A549 (cell line): ENCODE measurements around the gene HSP90AA1. TPM values are rescaled to one million over a fixed set of nuclear protein-coding genes. Genes with fewer than 3 reads are reported as not detected.
A peak's percentile ranks its signal among the peaks of the same experiment; 100 is the strongest.

Source experiments
- ATAC-seq, 2 experiments: fragments of 200-7000 bp in 1 of 2; fragments of >200 bp in 1 of 2; cut with Nextera tagmentation in 1 of 2; cut with Tn5 transposase in 1 of 2; 3 replicates each; pipeline versions ENCODE4 v1.8.0 to v1.9.1; 2018 to 2020; ENCODE audit warnings: mild to moderate bottlenecking in 1 of 2, moderate library complexity in 1 of 2
- CTCF ChIA-PET: fragments of 300-600 bp; sonication (Branson Sonifier 250); formaldehyde crosslinking; extraction: SDS; loops from one replicate; lab custom pipeline; 2021; ENCODE audit warnings: antibody characterized with exemption, inconsistent platforms; lab: Yijun Ruan, JAX
- POLR2A ChIA-PET: fragments of 350-600 bp; formaldehyde crosslinking; extraction: SDS; loops from one replicate; lab custom pipeline; 2021; ENCODE audit warnings: antibody characterized with exemption, inconsistent platforms; lab: Yijun Ruan, JAX
- DNase-seq, 2 experiments: peaks; one replicate each; pipeline versions ENCODE4 v3.0.0 to v3.0.0-alpha.2; 2011 to 2016; ENCODE audit warnings: low read depth in 1 of 2, low spot score in 1 of 2
- FAIRE-seq: peaks from 2 replicates; lab custom pipeline; 2011; peaks lifted over from hg19 to GRCh38; lab: Jason Lieb, UNC
- H3K27ac ChIP-seq, 2 experiments: fragments of >200 bp; sonication (Bioruptor Twin); formaldehyde crosslinking; 3 replicates each; pipeline ENCODE4 v1.5.1; 2016 to 2017
- H3K4me1 ChIP-seq: fragments of >200 bp; sonication (Bioruptor Twin); formaldehyde crosslinking; 3 replicates; pipeline ENCODE4 v1.6.1; 2016
- H3K4me2 ChIP-seq: fragments of >200 bp; sonication (Bioruptor Twin); formaldehyde crosslinking; 3 replicates; pipeline ENCODE4 v1.6.1; 2016
- H3K4me3 ChIP-seq: fragments of >200 bp; sonication (Bioruptor Twin); formaldehyde crosslinking; 3 replicates; pipeline ENCODE4 v1.5.1; 2016
- H3K9me3 ChIP-seq: fragments of >200 bp; sonication (Bioruptor Twin); formaldehyde crosslinking; 3 replicates; pipeline ENCODE4 v1.6.1; 2016
- BCL3 ChIP-seq: fragments of >200 bp; sonication (Bioruptor Twin); formaldehyde crosslinking; IDR thresholded peaks from 3 replicates; pipeline ENCODE4 v1.6.1; 2016
- CBX2 ChIP-seq: fragments of 200-600 bp; sonication (generic); IDR thresholded peaks from 2 replicates; pipeline ENCODE4 v1.6.1; 2016; ENCODE audit warnings: low read depth, mild to moderate bottlenecking, borderline replicate concordance
- EHMT2 ChIP-seq: fragments of 200-600 bp; sonication (generic); IDR thresholded peaks from 2 replicates; pipeline ENCODE4 v1.6.1; 2016; ENCODE audit warnings: antibody characterized with exemption, low read depth, mild to moderate bottlenecking, moderate library complexity
- ESRRA ChIP-seq: fragments of 150-350 bp; IDR thresholded peaks from 2 replicates; pipeline ENCODE4 v1.6.1; 2014; ENCODE audit warnings: mild to moderate bottlenecking, low read length, borderline replicate concordance
- FOSL2 ChIP-seq, 2 experiments: fragments of 450-650 bp in 1 of 2; fragments of >200 bp in 1 of 2; sonication (Bioruptor Twin) in 1 of 2; formaldehyde crosslinking; IDR thresholded peaks; 2 replicates each; pipeline versions ENCODE4 v1.5.0 to v1.6.1; 2016 to 2020; ENCODE audit warnings: mild to moderate bottlenecking in 1 of 2, moderate library complexity in 1 of 2
- FOXS1 ChIP-seq: fragments of 250-450 bp; sonication (Bioruptor Pico); IDR thresholded peaks from 2 replicates; pipeline ENCODE4 v1.5.0; 2020; ENCODE audit warnings: mild to moderate bottlenecking, moderate library complexity
- GATA3 ChIP-seq: IDR thresholded peaks from 2 replicates; pipeline ENCODE4 v1.6.1; 2012; ENCODE audit warnings: borderline replicate concordance
- HDAC2 ChIP-seq: fragments of 200-600 bp; sonication (generic); IDR thresholded peaks from 2 replicates; pipeline ENCODE4 v1.6.1; 2016
- HOXA7 ChIP-seq: fragments of 250-450 bp; sonication (Bioruptor Pico); IDR thresholded peaks from 2 replicates; pipeline ENCODE4 v1.5.0; 2020; ENCODE audit warnings: mild to moderate bottlenecking, moderate library complexity
- HOXB13 ChIP-seq: fragments of 250-450 bp; sonication (Bioruptor Pico); IDR thresholded peaks from 2 replicates; pipeline ENCODE4 v1.5.0; 2020; ENCODE audit warnings: low read depth, mild to moderate bottlenecking, moderate library complexity
- JUN ChIP-seq, 2 experiments: fragments of >200 bp; sonication (Bioruptor Twin); formaldehyde crosslinking; IDR thresholded peaks; 2 replicates in 1 of 2; 3 replicates in 1 of 2; pipeline ENCODE4 v1.6.1; 2016 to 2017
- KDM1A ChIP-seq: fragments of 200-600 bp; sonication (generic); IDR thresholded peaks from 2 replicates; pipeline ENCODE4 v1.6.1; 2016; ENCODE audit warnings: low read depth, mild to moderate bottlenecking
- MAFK ChIP-seq: fragments of 450-650 bp; IDR thresholded peaks from 2 replicates; pipeline ENCODE4 v1.6.1; 2014; ENCODE audit not compliant: partially characterized antibody
- MYC ChIP-seq: IDR thresholded peaks from 2 replicates; pipeline ENCODE4 v1.6.1; 2012; ENCODE audit warnings: mild to moderate bottlenecking, inconsistent platforms, low read length, improper control_type of control experiment, borderline replicate concordance
- NFE2L2 ChIP-seq: fragments of 150-350 bp; conservative IDR thresholded peaks from 2 replicates; pipeline ENCODE4 v1.6.1; 2014; ENCODE audit warnings: low read length
- NPAS2 ChIP-seq: fragments of 250-450 bp; sonication (Bioruptor Pico); IDR thresholded peaks from 2 replicates; pipeline ENCODE4 v1.8.0; 2022; ENCODE audit warnings: mild to moderate bottlenecking, moderate library complexity, borderline replicate concordance
- PBX3 ChIP-seq: IDR thresholded peaks from 2 replicates; pipeline ENCODE4 v1.6.1; 2012
- PHF8 ChIP-seq: fragments of 200-600 bp; sonication (generic); IDR thresholded peaks from 2 replicates; pipeline ENCODE4 v1.6.1; 2016; ENCODE audit warnings: low read depth, mild to moderate bottlenecking, antibody characterized with exemption, moderate library complexity, borderline replicate concordance
- RCOR1 ChIP-seq: fragments of 150-350 bp; IDR thresholded peaks from 2 replicates; pipeline ENCODE4 v1.6.1; 2014; ENCODE audit warnings: antibody characterized with exemption, low read length, low read depth
- RNF2 ChIP-seq: fragments of 200-600 bp; sonication (generic); IDR thresholded peaks from 2 replicates; pipeline ENCODE4 v1.6.1; 2016; ENCODE audit warnings: low read depth, mild to moderate bottlenecking, antibody characterized with exemption, moderate library complexity, borderline replicate concordance
- ZNF302 ChIP-seq: fragments of 250-450 bp; sonication (Bioruptor Pico); IDR thresholded peaks from 2 replicates; pipeline ENCODE4 v1.9.0; 2021; ENCODE audit warnings: inconsistent platforms, mild to moderate bottlenecking, moderate library complexity
- ZSCAN20 ChIP-seq: fragments of 250-450 bp; sonication (Bioruptor Pico); IDR thresholded peaks from 2 replicates; pipeline ENCODE4 v1.8.0; 2022; ENCODE audit warnings: mild to moderate bottlenecking, moderate library complexity
- WGBS: methylation state at CpG from one replicate; pipeline ENCODE4 v1.1.6; 2017; ENCODE audit errors: missing lambda C conversion rate; 5-methylcytosine and 5-hydroxymethylcytosine counted together
- polyA plus RNA-seq, 4 experiments: library from polyadenylated mRNA; depleted of rRNA in 3 of 4; stranded (reverse); fragments of >200 nt; fragmentation: RNase III in 1 of 4; extraction: RNeasy Plus Mini Kit Qiagen cat#74134 plus additional on column Dnase treatment in 1 of 4; gene quantifications; 2 replicates in 3 of 4; 3 replicates in 1 of 4; pipeline ENCODE4 v1.2.3, GENCODE V29; 2011 to 2017
- TF ChIP-seq, protein P1 (sequence below): IDR thresholded peaks from 2 replicates; pipeline ENCODE4 v1.6.1; 2012
- TF ChIP-seq, protein P2 (sequence below): fragments of 250-450 bp; sonication (Bioruptor Pico); IDR thresholded peaks from 2 replicates; pipeline ENCODE4 v1.5.0; 2020; ENCODE audit warnings: low read depth, mild to moderate bottlenecking, moderate library complexity
- TF ChIP-seq, protein P3 (sequence below): fragments of >200 bp; sonication (Bioruptor Twin); formaldehyde crosslinking; IDR thresholded peaks from 2 replicates; pipeline ENCODE4 v1.6.1; 2016

The HSP90AA1 gene
- polyA plus RNA-seq, 2 of the 4 experiments (the other 2 are of a cell fraction): 1,087 to 1,864 TPM

DNA sequence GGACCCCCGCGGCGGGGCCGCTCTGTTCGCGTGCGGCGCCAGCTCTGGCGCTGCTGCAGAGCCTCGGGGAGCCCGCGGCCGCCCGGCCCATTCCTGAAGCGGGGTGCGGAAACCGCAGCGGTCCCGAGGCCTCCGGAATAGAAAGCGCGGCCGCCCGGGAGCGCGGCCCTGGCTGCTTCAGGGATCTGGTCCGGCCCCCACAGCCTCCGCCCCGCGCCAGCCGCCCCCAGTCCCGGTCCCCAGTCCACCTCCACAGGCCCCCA is 204 bp downstream of the HSP90AA1 start:
- POLR2A ChIA-PET: no interaction called here
- CTCF ChIA-PET: interaction anchor here (2.3 kb wide), 1 partner anchor 125 kb away, joined by 9 read pairs; no protein-coding TSS in a partner anchor
- no peak for ATAC-seq
- Histone ChIP-seq H3K9me3 (no peaks in the 10 kb centered on the region), H3K27ac (peak overlapping the region; percentile 95 to 97), H3K4me3 (peak overlapping the region; percentile 97), H3K4me2 (peak overlapping the region; percentile 77), H3K4me1 (peaks cover 44% of the 10 kb centered on the region)
- no peak for DNase-seq
- no peak for FAIRE-seq
- 3% methylated on average over 7 of the region's 32 CpGs for WGBS
- peak; percentile 94 for TF ChIP-seq PHF8
- TF ChIP-seq GATA3: no peak

- Histone ChIP-seq H3K4me3 (peak overlapping the region; percentile 97), H3K27ac (peak overlapping the region; percentile 95 to 97), H3K4me2 (peak overlapping the region; percentile 77), H3K9me3 (no peaks in the 10 kb centered on the region), H3K4me1 (peaks cover 46% of the 10 kb centered on the region)
- WGBS: 1% methylated on average over 24 of the region's 49 CpGs
- peak in 1 of 2 experiments; percentile 37 for DNase-seq
- ChIA-PET CTCF (interaction anchor here (1.5 to 2.3 kb wide), 2 partner anchors 38 to 125 kb away, joined by 3 to 9 read pairs; no protein-coding TSS in a partner anchor), POLR2A (no interaction called here)
- FAIRE-seq: no peak
- peak; percentile 4 to 49 for ATAC-seq
- TF ChIP-seq KDM1A: no peak
- TF ChIP-seq, protein P1, sequence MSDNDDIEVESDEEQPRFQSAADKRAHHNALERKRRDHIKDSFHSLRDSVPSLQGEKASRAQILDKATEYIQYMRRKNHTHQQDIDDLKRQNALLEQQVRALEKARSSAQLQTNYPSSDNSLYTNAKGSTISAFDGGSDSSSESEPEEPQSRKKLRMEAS: no peak
- no peak for TF ChIP-seq BCL3
- TF ChIP-seq RCOR1: no peak
- TF ChIP-seq MYC: no peak
- TF ChIP-seq, protein P2, sequence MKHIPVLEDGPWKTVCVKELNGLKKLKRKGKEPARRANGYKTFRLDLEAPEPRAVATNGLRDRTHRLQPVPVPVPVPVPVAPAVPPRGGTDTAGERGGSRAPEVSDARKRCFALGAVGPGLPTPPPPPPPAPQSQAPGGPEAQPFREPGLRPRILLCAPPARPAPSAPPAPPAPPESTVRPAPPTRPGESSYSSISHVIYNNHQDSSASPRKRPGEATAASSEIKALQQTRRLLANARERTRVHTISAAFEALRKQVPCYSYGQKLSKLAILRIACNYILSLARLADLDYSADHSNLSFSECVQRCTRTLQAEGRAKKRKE (CRISPR knock-in tag): no peak
- no peak for TF ChIP-seq JUN (IDR thresholded peaks at IDR 0.05)
- TF ChIP-seq, protein P3, sequence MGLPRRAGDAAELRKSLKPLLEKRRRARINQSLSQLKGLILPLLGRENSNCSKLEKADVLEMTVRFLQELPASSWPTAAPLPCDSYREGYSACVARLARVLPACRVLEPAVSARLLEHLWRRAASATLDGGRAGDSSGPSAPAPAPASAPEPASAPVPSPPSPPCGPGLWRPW: no peak
- no peak for TF ChIP-seq EHMT2
Measured at GRCh38 chr14:102085948-102086708, 716 bp downstream of the HSP90AA1 start.

DNA sequence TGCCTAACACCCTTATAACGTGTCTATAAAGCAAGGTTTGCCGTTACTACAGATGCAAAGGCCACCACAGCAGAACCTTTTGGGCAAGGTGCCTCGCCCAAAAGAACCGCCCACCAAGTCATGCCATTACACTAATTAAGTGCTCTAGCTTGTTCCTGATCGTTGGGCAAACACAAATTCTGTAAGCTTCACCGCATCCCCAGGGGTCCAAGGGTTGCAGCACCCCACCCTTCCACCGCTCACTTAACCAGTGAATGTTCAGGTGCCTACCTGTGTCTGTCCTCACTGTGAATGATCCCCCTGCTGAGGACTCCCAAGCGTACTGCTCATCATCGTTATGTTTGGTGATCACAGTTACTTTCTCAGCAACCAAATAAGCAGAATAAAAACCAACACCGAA is 1.4 kb downstream of the HSP90AA1 start:
- Histone ChIP-seq H3K27ac (peak overlapping the region; percentile 95 to 97; a peak in 5 of 6 replicates), H3K4me1 (peaks cover 46% of the 10 kb centered on the region), H3K4me2 (peak overlapping the region; percentile 77), H3K4me3 (peak overlapping the region; percentile 97), H3K9me3 (no peaks in the 10 kb centered on the region)
- CTCF ChIA-PET: interaction anchor here (1.1 to 2.3 kb wide), 5 partner anchors 22 to 124 kb away, joined by 3 to 9 read pairs (median 3); no protein-coding TSS in a partner anchor
- DNase-seq (no peak), ATAC-seq (no peak), FAIRE-seq (no peak)
- TF ChIP-seq ZNF302 (CRISPR knock-in tag): no peak
- no peak for TF ChIP-seq ZSCAN20
- no peak for TF ChIP-seq HOXB13 (CRISPR knock-in tag)
- no peak for TF ChIP-seq FOXS1 (CRISPR knock-in tag)
- TF ChIP-seq CBX2: no peak
- TF ChIP-seq HDAC2: no peak
- no peak for TF ChIP-seq ESRRA
- TF ChIP-seq HOXA7 (CRISPR knock-in tag): no peak
- no peak for TF ChIP-seq NFE2L2
- TF ChIP-seq, protein P3: no peak
- TF ChIP-seq RNF2: no peak
- no peak for TF ChIP-seq FOSL2 (IDR thresholded peaks at IDR 0.05)
- no peak for TF ChIP-seq FOSL2 (CRISPR knock-in tag; IDR thresholded peaks at IDR 0.05)
- TF ChIP-seq MAFK: no peak
- TF ChIP-seq NPAS2 (CRISPR knock-in tag): no peak
- no peak for TF ChIP-seq PBX3
- 0% methylated on average over 10 of the region's 10 CpGs for WGBS
- POLR2A ChIA-PET: no interaction called here
